GM10248 (cell line): Measurements from ENCODE around the gene RALGPS1.

Experiments used
- CTCF ChIA-PET: fragments of 300-600 bp; sonication (Branson Sonifier 250); formaldehyde crosslinking; extraction: SDS; loops from one replicate; lab custom pipeline; 2021; ENCODE audit warnings: antibody characterized with exemption; lab: Yijun Ruan, JAX
- POLR2A ChIA-PET: fragments of 350-650 bp; sonication (Branson Sonifier 250); formaldehyde crosslinking; extraction: SDS; loops from one replicate; lab custom pipeline; 2020; ENCODE audit warnings: antibody characterized with exemption; lab: Yijun Ruan, JAX
- DNase-seq: peaks from one replicate; pipeline ENCODE4 v3.0.0; 2012; ENCODE audit errors: extremely low spot score
- TF ChIP-seq, protein P1 (sequence below): IDR thresholded peaks from 2 replicates; pipeline ENCODE4 v1.5.1; 2012; ENCODE audit warnings: mild to moderate bottlenecking, low read depth; ENCODE audit errors: extremely low read depth, missing control alignments, control extremely low read depth

The RALGPS1 gene

DNA sequence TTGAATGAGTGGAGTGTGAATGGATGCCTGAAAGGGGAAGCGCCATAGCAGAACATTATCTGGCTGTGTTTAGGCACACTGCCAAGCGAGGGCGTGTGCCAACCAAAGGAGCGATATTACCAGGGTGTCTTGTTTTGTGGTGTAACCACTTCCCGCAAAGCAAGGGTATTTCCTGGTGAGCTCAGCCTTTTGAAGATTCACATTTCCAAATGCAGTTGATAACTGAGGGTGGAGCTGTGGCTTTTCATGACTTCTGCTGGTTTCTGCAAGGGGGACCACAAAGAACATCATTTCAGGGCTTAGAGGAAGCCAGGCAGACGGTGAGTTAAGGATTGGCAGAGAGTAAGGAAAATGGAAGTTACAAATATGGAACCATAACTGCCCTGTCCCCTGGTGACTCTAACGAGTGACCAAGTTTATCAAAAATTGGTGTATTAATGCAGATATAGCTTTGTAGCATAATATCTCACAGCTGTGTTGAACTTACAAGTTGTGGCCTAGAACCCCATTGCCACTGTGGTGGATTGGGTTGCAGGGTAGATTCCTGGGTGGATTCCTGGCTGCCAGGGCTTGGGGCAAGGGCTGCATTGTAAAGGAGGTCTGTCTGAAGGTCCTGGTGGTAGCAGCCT is 71.4 kb downstream of the RALGPS1 start:
- POLR2A ChIA-PET = no interaction called here

DNA sequence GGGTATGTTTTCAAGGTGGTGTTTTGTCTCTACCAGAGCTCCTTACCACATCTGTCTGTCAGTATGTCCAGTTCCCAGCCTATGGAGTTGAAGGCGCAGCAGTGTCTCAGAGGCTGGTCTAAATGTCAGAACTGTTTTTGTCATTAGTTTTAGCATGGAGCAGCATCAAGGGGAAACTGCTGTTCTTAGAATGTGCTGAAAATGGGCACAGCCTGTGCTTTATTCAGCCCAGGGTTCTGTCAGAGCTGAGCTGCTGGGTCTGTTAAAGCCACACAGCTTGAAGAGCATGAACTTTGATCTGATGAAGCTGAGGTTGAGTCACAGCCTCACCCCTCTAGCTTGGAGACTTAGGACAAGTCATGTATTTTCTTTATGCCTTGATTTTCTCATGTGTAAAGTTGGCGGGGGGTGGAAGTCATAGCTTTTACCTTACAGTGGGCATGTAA is 71.9 kb downstream of the RALGPS1 start:
- ChIA-PET POLR2A (no interaction called here), CTCF (interaction anchor here (1.3 to 2.1 kb wide), 4 partner anchors 12 to 212 kb away, joined by 3 to 8 read pairs (median 8); no protein-coding TSS in a partner anchor)
- no peak for DNase-seq
- TF ChIP-seq, protein P1, sequence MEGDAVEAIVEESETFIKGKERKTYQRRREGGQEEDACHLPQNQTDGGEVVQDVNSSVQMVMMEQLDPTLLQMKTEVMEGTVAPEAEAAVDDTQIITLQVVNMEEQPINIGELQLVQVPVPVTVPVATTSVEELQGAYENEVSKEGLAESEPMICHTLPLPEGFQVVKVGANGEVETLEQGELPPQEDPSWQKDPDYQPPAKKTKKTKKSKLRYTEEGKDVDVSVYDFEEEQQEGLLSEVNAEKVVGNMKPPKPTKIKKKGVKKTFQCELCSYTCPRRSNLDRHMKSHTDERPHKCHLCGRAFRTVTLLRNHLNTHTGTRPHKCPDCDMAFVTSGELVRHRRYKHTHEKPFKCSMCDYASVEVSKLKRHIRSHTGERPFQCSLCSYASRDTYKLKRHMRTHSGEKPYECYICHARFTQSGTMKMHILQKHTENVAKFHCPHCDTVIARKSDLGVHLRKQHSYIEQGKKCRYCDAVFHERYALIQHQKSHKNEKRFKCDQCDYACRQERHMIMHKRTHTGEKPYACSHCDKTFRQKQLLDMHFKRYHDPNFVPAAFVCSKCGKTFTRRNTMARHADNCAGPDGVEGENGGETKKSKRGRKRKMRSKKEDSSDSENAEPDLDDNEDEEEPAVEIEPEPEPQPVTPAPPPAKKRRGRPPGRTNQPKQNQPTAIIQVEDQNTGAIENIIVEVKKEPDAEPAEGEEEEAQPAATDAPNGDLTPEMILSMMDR = no peak

More for the DNA sequence above, 71.4 kb downstream of the RALGPS1 start:
- TF ChIP-seq, protein P1 = peak; percentile 3
- DNase-seq = peak; percentile 34
- CTCF ChIA-PET = interaction anchor here (1.3 to 2.1 kb wide), 4 partner anchors 12 to 213 kb away, joined by 3 to 8 read pairs (median 8); no protein-coding TSS in a partner anchor

DNA sequence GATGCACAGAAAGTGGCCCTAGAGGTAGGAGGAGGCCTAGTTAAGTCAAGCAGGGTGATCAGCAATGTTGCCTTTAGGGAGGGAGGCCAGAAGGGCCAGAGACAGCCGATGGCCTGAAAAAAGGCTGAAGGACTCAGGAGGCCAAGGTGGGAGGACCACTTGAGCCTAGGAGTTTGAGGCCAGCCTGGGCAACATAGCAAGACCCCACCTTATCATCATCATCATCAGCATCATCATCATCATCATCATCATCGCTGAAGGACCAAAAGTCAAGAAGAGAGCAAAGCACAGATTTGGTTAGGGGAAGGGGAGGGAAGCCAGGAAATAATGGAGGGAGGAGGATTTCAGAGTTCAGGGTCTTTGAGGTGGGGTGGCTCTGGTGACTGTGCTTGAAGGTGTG is 74.3 kb downstream of the RALGPS1 start:
- no peak for DNase-seq
- ChIA-PET CTCF (no interaction called here), POLR2A (no interaction called here)
- TF ChIP-seq, protein P1 = no peak

DNA sequence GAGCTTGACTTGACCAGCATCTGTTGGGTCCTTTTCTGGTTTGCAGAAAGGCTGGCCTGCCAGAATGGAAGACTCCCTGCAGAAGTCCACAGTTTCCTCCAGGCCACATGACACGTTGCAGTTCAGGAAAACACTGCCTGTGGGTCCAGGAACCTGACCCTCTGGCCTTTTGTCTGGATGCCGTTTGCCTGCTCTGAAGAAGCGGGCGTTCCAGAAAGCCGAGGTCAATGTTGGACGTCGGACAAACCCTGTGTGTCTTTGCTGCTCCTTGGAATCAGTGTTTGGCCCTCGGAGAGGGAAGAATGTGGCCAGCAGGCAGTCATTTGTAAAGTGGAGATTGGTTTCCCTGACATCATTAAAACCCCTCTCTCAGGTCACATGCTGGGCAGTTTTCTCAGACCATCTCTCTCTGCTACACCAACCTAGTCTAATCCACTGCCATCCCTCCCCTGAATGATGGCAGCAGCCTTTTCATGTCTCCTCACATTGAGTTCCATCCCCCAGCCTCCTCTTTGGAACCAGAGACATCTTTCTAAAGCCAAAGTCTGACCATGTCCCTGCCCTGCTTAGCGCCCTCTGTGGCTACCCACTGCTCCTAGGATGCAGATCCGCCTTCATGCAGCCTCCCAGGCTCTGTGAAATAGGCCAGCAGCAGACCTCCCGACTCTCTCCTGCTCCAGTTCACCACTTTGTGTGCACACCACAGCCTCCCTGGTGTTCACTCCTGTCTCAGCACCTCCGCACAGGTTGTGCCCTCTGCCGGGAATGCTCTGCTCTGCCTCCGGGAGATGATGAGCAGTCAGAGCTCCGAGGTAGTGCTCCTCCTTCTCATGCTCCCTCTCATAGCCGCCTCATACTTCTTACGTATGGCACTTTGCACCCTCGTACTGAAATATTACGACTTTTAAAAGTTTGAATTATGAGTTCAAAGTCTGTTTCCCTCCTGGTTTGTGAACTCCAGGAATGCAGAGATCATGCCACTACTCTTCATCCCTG is 75.6 kb downstream of the RALGPS1 start:
- CTCF ChIA-PET = no interaction called here
- TF ChIP-seq, protein P1 = no peak
- POLR2A ChIA-PET = no interaction called here
- no peak for DNase-seq

DNA sequence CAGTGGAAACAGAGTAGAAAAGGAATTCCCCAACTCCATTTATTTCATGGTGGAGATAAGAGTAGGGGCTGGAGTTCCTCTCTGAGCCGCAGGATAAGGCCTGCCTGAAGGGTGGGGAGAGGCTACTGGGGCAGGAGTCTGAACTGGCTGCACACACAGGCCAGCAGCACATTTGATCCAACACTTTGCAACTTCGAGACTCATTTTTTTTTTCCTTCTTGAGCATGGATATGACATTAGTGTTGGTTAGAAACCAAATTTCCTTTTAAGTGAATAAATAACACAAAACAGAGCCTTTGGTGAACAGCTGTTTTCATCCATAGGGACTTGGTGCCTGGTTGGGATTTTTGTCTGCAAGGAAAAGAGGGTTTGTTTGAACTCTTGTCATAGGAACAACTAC is 76.6 kb downstream of the RALGPS1 start:
- TF ChIP-seq, protein P1 = no peak
- ChIA-PET CTCF (no interaction called here), POLR2A (no interaction called here)
- no peak for DNase-seq

DNA sequence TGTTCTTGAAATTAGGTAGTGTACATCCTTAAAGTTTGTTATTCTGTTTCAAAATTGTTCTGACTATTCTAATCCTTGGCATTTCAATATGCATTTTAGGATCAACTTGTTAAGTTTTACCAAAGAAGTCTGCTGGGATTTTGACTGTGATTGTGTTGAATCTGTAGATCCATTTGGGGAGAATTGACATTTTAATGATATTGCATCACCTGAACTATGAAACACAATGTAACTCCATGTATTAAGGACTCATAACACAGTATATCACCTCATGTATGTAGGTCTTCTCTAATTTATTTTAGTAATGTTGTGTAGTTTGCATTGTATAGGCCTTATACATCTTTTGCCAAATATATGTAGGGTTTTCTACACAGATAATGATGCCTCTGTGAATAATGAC is 77.8 kb downstream of the RALGPS1 start:
- ChIA-PET POLR2A (no interaction called here), CTCF (no interaction called here)
- TF ChIP-seq, protein P1 = no peak
- no peak for DNase-seq
